A673 (cell line): ENCODE data around the gene KCNJ10.

Experiments used
- EZH2 ChIP-seq: fragments of 200-600 bp; sonication (generic); IDR thresholded peaks from 2 replicates; pipeline ENCODE4 v1.6.1; 2017; ENCODE audit warnings: borderline replicate concordance, low read depth, mild to moderate bottlenecking, mixed read lengths, antibody characterized with exemption, low read length; ENCODE audit not compliant: poor library complexity, severe bottlenecking
- TF ChIP-seq, protein P1 (sequence below): fragments of 300-800, 200-600 bp; sonication (generic); conservative IDR thresholded peaks from 2 replicates; pipeline ENCODE4 v1.5.1; 2017; ENCODE audit warnings: low read depth, mild to moderate bottlenecking, antibody characterized with exemption, low read length, moderate library complexity, mixed read lengths

DNA sequence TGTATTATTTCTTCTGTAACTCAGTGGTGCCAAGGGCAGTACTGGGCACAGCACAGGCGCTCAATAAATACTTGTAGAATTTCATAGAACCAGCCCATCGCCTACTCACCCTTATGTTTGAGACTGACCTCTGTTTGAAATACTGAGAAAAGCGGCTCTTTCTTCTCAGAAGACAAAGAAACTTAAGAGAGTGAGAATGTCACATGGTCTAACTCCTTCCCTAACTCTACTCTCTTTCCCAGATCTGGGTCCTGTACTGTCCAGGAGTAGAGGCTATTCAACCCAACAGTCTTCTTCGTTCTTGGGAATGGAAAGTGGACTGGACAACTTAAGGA, 24.3 kb upstream of the KCNJ10 start:
- TF ChIP-seq, protein P1, sequence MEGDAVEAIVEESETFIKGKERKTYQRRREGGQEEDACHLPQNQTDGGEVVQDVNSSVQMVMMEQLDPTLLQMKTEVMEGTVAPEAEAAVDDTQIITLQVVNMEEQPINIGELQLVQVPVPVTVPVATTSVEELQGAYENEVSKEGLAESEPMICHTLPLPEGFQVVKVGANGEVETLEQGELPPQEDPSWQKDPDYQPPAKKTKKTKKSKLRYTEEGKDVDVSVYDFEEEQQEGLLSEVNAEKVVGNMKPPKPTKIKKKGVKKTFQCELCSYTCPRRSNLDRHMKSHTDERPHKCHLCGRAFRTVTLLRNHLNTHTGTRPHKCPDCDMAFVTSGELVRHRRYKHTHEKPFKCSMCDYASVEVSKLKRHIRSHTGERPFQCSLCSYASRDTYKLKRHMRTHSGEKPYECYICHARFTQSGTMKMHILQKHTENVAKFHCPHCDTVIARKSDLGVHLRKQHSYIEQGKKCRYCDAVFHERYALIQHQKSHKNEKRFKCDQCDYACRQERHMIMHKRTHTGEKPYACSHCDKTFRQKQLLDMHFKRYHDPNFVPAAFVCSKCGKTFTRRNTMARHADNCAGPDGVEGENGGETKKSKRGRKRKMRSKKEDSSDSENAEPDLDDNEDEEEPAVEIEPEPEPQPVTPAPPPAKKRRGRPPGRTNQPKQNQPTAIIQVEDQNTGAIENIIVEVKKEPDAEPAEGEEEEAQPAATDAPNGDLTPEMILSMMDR = no peak
- TF ChIP-seq EZH2 = no peak
